Psoas muscle (tissue), 8 donors: ENCODE data around the gene MCM6. TPM values are rescaled to one million over a fixed set of nuclear protein-coding genes. Genes with fewer than 3 reads are reported as not detected.
"Not testable (repeated sequence)": the region's sequence is repeated elsewhere in the genome, so short reads cannot be mapped to it uniquely, and the experiment has no call there.

ENCODE experiments used
- ATAC-seq, 4 donors: fragments of 200-7000 bp; cut with Tn5 transposase; one replicate each; pipeline ENCODE4 v1.9.1; 2020; ENCODE audit warnings: moderate library complexity in 3 of 4, mild to moderate bottlenecking in 2 of 4
- DNase-seq, 2 donors: peaks; one replicate each; pipeline ENCODE4 v3.0.0-alpha.2; 2020
- H3K27ac ChIP-seq: fragments of 200-600 bp; one replicate; pipeline ENCODE4 v1.8.0; 2022
- H3K27me3 ChIP-seq, 3 donors: fragments of 200-600 bp in 1 of 3; one replicate each; pipeline versions ENCODE4 v1.6.1 to v1.8.0; 2013 to 2022; ENCODE audit warnings: low read length in 2 of 3, mild to moderate bottlenecking in 2 of 3, moderate library complexity in 1 of 3; ENCODE audit not compliant: insufficient read depth in 3 of 3
- H3K36me3 ChIP-seq, 2 donors: fragments of 200-600 bp in 1 of 2; one replicate each; pipeline versions ENCODE4 v1.6.1 to v1.8.0; 2013 to 2022; ENCODE audit warnings: low read depth in 1 of 2, mild to moderate bottlenecking in 1 of 2, moderate library complexity in 1 of 2; ENCODE audit not compliant: insufficient read depth in 1 of 2
- H3K4me1 ChIP-seq: fragments of 200-600 bp; one replicate; pipeline ENCODE4 v1.8.0; 2022
- H3K4me3 ChIP-seq: fragments of 200-600 bp; one replicate; pipeline ENCODE4 v1.8.0; 2022; ENCODE audit warnings: mild to moderate bottlenecking
- H3K9me3 ChIP-seq: fragments of 200-600 bp; one replicate; pipeline ENCODE4 v1.8.0; 2022
- CTCF ChIP-seq: fragments of 200-600 bp; IDR thresholded peaks from one replicate; pipeline ENCODE4 v1.8.0; 2022; ENCODE audit warnings: antibody characterized with exemption
- WGBS, 3 donors: extraction: QIAGEN DNeasy Blood & Tissue Kit; methylation state at CpG; one replicate each; pipeline versions ENCODE4 v1.1.6 to v1.1.7; 2013; 5-methylcytosine and 5-hydroxymethylcytosine counted together
- intact Hi-C, 2 donors: fragments of 100-400 bp; cut with DNase I; formaldehyde crosslinking; loops; one replicate each; pipeline versions ENCODE4 v1.11.0 to v1.14.2; 2022
- polyA plus RNA-seq, 3 donors: library from polyadenylated mRNA; stranded (reverse); fragments of 200-250 nt; gene quantifications; one replicate each; pipeline ENCODE4 v1.2.3, GENCODE V29; 2013
- total RNA-seq, 4 donors: library from RNA; stranded (reverse); fragmentation: NEBNext Ultra II Directional in 2 of 4; extraction: Animal tissue kit (Norgen Biotek cat#: 25700) in 2 of 4; gene quantifications; one replicate each; pipeline versions ENCODE4 v1.2.1 to v1.2.4, GENCODE V29; 2021 to 2023
- donor health status: healthy with polysubstance abuse.
- donor health status: DM: no; HTN: no; CAD: no; lungs with moderate emphysema.
- donor health status: Bipolar disorder and iron deficiency.
- donor health status: healthy.
- donor health status: DM: yes; HTN: yes; CAD: no.
- donor health status: DM: no; HTN: no; CAD: no.
- donor health status: DM: no; HTN: no; CAD: no.
- donor health status: DM: yes; HTN: yes; CAD: no.

MCM6 gene
- total and polyA plus RNA-seq, 7 donors, result 3.3 to 9.4 (median 6.0) TPM

GRCh38 chr2:135799738-135800137, 76.5 kb downstream of the MCM6 start:
- no peak overlapping the region for H3K4me3 ChIP-seq
- no peaks in the 10 kb centered on the region for H3K27me3 ChIP-seq
- intact Hi-C loops, result no loop called here
- H3K9me3 ChIP-seq, result peaks cover 4% of the 10 kb centered on the region
- DNase-seq (no peak), ATAC-seq (no peak)
- H3K27ac ChIP-seq, result no peak overlapping the region
- no peaks in the 10 kb centered on the region for H3K36me3 ChIP-seq
- TF ChIP-seq CTCF, result no peak
- H3K4me1 ChIP-seq, result no peaks in the 10 kb centered on the region
- 34 to 61% (median 38%) methylated on average over 2 of the region's 2 CpGs for WGBS, 3 donors

GRCh38 chr2:135798762-135799161, 77.5 kb downstream of the MCM6 start:
- WGBS, 3 donors, result 41 to 43% (median 43%) methylated on average over 4 of the region's 4 CpGs
- Histone ChIP-seq H3K27ac (no peak overlapping the region), H3K4me1 (no peaks in the 10 kb centered on the region), H3K4me3 (no peak overlapping the region), H3K27me3 (no peaks in the 10 kb centered on the region), H3K9me3 (peaks cover 4% of the 10 kb centered on the region), H3K36me3 (no peaks in the 10 kb centered on the region)
- no peak for ATAC-seq
- intact Hi-C loops, result no loop called here
- no peak for DNase-seq
- no peak for TF ChIP-seq CTCF

- DNase-seq (no peak), ATAC-seq (no peak)
- 70 to 79% (median 71%) methylated on average over 4 to 5 of the region's 5 CpGs for WGBS, 3 donors
- no peaks in the 10 kb centered on the region for H3K36me3 ChIP-seq
- TF ChIP-seq CTCF, result no peak
- intact Hi-C loops, result no loop called here
- no peaks in the 10 kb centered on the region for H3K4me1 ChIP-seq
- peaks cover 4% of the 10 kb centered on the region for H3K9me3 ChIP-seq
- no peak overlapping the region for H3K4me3 ChIP-seq
- no peaks in the 10 kb centered on the region for H3K27me3 ChIP-seq
- no peak overlapping the region for H3K27ac ChIP-seq
Measured at GRCh38 chr2:135798275-135798705, 78.0 kb downstream of the MCM6 start.

- intact Hi-C loops, result no loop called here
- no peaks in the 10 kb centered on the region for H3K27me3 ChIP-seq
- H3K4me3 ChIP-seq, result no peak overlapping the region
- DNase-seq (peak; percentile 71 to 82), ATAC-seq (peak; percentile 71 to 90 (median 86))
- peak; percentile 75 for TF ChIP-seq CTCF
- H3K27ac ChIP-seq, result no peak overlapping the region
- H3K9me3 ChIP-seq, result peaks cover 4% of the 10 kb centered on the region
- 45 to 50% (median 50%) methylated on average over 22 of the region's 22 CpGs for WGBS, 3 donors
- H3K4me1 ChIP-seq, result no peaks in the 10 kb centered on the region
- H3K36me3 ChIP-seq, result no peaks in the 10 kb centered on the region
Measured at GRCh38 chr2:135797497-135798274, 78.6 kb downstream of the MCM6 start.

GRCh38 chr2:135796606-135797005, 79.6 kb downstream of the MCM6 start:
- H3K36me3 ChIP-seq, result no peaks in the 10 kb centered on the region
- H3K27ac ChIP-seq, result no peak overlapping the region
- no peaks in the 10 kb centered on the region for H3K27me3 ChIP-seq
- H3K4me3 ChIP-seq, result no peak overlapping the region
- H3K9me3 ChIP-seq, result no peaks in the 10 kb centered on the region
- ATAC-seq (no peak), DNase-seq (no peak)
- no peaks in the 10 kb centered on the region for H3K4me1 ChIP-seq
- 94 to 97% (median 94%) methylated on average over 8 of the region's 8 CpGs for WGBS, 3 donors
- intact Hi-C loops, result no loop called here
- TF ChIP-seq CTCF, result no peak

GRCh38 chr2:135795641-135796040, 80.6 kb downstream of the MCM6 start:
- H3K9me3 ChIP-seq, DNase-seq, H3K4me3 ChIP-seq, H3K4me1 ChIP-seq, H3K27ac ChIP-seq, intact Hi-C loops, ATAC-seq, H3K36me3 ChIP-seq, H3K27me3 ChIP-seq: not testable (repeated sequence)
- 81 to 86% (median 86%) methylated on average over 4 of the region's 4 CpGs for WGBS, 3 donors
